ES-I3 (cell line): ENCODE measurements around the gene TAF10.

Experiments
- H3K36me3 ChIP-seq: 2 replicates; pipeline ENCODE4 v1.6.1; 2013; ENCODE audit warnings: mild to moderate bottlenecking, low read length, control low read depth, moderate library complexity; ENCODE audit not compliant: insufficient read depth
- H3K4me1 ChIP-seq: 2 replicates; pipeline ENCODE4 v1.6.1; 2013; ENCODE audit warnings: mild to moderate bottlenecking, control low read depth, low read length; ENCODE audit not compliant: insufficient read depth
- H3K9ac ChIP-seq: 2 replicates; pipeline ENCODE4 v1.6.1; 2013; ENCODE audit warnings: low read depth, mild to moderate bottlenecking, low read length, moderate library complexity
- H3K9me3 ChIP-seq: 2 replicates; pipeline ENCODE4 v1.6.1; 2013; ENCODE audit warnings: mild to moderate bottlenecking, low read length, moderate library complexity; ENCODE audit not compliant: control insufficient read depth, insufficient read depth

Gene TAF10

GRCh38 chr11:6601041-6601461 lies 11.0 kb downstream of the TAF10 start:
- Histone ChIP-seq H3K9ac (no peak overlapping the region), H3K9me3 (no peaks in the 10 kb centered on the region), H3K4me1 (peaks cover 7% of the 10 kb centered on the region; the same call in 1 of the 2 replicates), H3K36me3 (peaks cover 10% of the 10 kb centered on the region)

GRCh38 chr11:6599881-6600390 lies 12.1 kb downstream of the TAF10 start:
- Histone ChIP-seq H3K36me3 (peaks cover 10% of the 10 kb centered on the region), H3K4me1 (peaks cover 7% of the 10 kb centered on the region; the same call in 1 of the 2 replicates), H3K9me3 (no peaks in the 10 kb centered on the region), H3K9ac (no peak overlapping the region)

DNA sequence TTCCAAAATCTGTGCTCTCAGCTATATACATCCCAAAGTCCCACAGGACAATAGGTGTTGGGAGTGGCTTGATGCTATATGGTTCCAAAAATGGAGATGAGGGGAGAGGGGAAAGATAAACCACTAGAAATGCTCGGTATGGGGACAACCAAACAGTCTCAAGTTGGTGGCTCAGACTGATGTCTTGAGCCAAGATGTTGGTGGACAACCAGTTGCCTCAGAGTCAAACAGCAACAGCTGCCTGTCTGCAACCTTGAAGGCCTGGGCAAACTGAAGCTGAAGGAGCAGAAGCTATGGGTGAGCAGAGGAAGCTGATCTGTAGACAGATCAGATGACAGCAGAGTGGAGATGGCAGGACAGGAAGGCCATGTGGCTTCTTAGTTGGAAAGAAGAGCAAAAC lies 12.6 kb downstream of the TAF10 start:
- Histone ChIP-seq H3K36me3 (peaks cover 10% of the 10 kb centered on the region), H3K9me3 (no peaks in the 10 kb centered on the region), H3K9ac (no peak overlapping the region), H3K4me1 (peaks cover 7% of the 10 kb centered on the region; the same call in 1 of the 2 replicates)

DNA sequence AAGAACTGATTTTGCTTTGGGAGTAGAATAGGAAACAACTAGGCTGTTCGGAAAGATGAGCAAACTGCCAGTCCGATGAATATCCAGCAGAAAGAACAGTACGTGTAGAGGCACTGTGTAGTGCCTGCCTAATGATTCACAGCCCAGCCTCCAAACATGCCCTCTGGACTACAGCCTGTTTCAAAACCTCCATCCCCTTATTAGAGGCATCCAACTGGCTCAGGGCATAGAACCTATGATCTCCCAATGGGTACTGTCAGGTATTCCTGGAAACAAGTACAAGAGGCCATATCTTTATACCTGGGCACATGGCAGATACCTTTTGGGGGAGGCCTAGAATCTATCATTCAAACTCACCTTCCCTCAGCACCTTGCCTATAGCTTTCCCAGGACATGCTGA lies 13.5 kb downstream of the TAF10 start:
- no peak overlapping the region for H3K9ac ChIP-seq
- H3K9me3 ChIP-seq, result no peaks in the 10 kb centered on the region
- peaks cover 10% of the 10 kb centered on the region for H3K36me3 ChIP-seq
- peaks cover 7% of the 10 kb centered on the region; the same call in 1 of the 2 replicates for H3K4me1 ChIP-seq

DNA sequence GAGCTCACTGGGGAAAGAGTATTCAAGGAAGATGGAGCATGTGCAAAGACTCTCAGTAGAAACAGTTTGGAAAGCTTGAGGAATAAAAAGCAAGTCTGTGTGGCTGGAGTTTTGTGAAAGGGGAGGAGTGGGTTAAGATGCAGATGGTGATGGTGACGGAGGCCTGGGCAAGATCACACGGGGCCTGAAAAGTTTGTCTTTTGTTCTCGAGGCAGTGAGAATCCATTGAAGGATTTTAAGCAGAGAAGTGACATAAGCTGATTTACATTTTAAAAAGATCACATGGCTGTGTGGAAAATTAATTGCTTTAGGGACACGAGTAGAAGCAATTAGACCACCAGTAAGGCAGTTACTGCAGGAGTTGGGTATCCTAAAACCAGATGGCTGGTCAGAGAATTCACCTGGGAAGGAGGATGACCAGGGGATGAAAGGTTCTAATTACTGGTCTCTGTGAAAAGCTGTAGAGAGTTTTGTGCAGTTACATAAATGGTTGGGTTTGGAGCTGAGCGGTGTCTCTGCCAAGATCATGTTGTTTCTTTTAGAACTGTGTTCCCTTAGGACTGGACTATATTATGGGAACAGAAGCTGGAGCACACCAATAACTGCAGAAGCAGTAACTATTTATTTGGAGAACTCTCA lies 15.7 kb downstream of the TAF10 start:
- no peak overlapping the region for H3K9ac ChIP-seq
- peaks cover 10% of the 10 kb centered on the region for H3K36me3 ChIP-seq
- H3K4me1 ChIP-seq, result no peaks in the 10 kb centered on the region
- no peaks in the 10 kb centered on the region for H3K9me3 ChIP-seq

DNA sequence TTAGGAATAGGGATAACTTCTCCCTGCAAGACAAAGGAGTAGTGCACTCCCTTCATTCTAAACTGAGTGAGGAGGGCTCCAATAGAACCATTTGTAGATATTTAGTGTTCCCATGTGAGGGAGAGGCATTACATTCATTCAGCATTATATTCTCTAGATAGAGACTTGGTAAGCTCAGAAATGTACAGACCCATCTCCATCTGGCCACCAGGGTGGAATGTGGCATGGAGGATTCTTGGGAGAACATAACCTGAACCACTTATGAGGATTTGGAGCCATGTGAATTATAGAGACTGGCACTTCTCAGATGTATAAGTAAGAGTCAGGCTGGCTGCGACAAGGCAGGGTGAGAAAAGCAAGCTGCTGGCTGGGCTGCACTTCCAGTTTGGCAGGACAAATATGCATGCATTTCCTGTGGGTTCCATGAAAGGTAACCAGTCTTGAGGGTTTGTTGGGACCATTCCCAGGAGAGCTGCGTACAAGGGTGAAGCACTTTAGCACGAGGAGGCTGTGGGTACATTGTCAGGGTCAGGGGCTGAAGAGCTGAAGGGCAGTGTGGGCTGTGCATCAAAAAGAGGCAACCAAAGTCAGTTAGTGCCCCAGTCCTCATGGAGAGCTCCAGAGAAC lies 17.8 kb downstream of the TAF10 start:
- Histone ChIP-seq H3K36me3 (no peaks in the 10 kb centered on the region; the same call in 1 of the 2 replicates), H3K4me1 (no peaks in the 10 kb centered on the region), H3K9ac (no peak overlapping the region), H3K9me3 (no peaks in the 10 kb centered on the region)

GRCh38 chr11:6588018-6588417 lies 24.0 kb downstream of the TAF10 start:
- no peak overlapping the region for H3K9ac ChIP-seq
- H3K9me3 ChIP-seq, result no peaks in the 10 kb centered on the region; the same call in 1 of the 2 replicates
- H3K36me3 ChIP-seq, result no peaks in the 10 kb centered on the region; the same call in 1 of the 2 replicates
- H3K4me1 ChIP-seq, result no peaks in the 10 kb centered on the region

GRCh38 chr11:6587360-6587953 lies 24.6 kb downstream of the TAF10 start:
- H3K9ac ChIP-seq, result no peak overlapping the region
- H3K36me3 ChIP-seq, result no peaks in the 10 kb centered on the region
- no peaks in the 10 kb centered on the region for H3K4me1 ChIP-seq
- H3K9me3 ChIP-seq, result peaks cover 2% of the 10 kb centered on the region; the same call in 1 of the 2 replicates

DNA sequence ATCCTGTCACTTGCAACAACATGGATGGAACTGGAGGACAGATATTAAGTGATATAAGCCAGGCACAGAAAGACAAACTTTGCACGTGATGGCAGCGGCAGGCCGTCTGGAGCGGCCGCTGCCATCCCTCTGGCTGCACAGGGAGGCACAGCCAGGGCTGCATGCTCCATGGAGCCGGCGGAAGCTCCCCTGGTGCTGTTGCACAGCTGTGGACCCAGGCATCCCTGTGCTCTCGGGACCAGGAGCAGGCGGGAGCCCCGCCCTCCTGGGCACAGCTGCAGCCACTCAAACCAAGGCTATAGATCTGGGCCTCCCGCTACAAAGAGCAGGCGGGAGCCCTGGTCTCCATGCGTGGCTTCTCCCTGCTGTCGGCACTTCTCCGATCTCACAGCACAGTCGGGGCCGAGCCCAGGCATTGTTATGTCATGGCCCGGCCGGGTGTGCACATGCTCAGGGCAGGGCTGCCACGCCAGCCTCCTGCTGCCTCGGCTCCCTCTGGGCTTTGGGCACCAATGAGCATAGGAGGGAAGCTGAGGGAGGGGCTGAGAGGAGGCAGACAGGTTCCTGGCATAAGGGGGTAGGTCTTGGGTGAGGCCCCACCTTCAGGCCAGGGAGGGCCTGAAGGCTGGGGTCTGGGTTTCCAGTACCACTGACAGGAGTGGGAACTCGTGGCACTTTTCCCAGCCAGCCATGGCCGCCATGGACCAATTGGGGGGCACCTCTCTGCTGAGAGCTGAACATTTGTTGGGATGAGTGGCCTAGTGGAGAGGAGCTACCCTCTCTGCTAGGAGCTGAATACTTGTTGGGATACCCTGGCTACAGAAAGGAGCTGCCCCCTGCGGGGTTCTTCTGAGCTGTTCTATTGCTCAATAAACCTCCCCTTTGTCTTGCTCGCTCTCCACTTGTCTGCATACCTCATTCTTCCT lies 25.3 kb downstream of the TAF10 start:
- no peaks in the 10 kb centered on the region for H3K36me3 ChIP-seq

DNA sequence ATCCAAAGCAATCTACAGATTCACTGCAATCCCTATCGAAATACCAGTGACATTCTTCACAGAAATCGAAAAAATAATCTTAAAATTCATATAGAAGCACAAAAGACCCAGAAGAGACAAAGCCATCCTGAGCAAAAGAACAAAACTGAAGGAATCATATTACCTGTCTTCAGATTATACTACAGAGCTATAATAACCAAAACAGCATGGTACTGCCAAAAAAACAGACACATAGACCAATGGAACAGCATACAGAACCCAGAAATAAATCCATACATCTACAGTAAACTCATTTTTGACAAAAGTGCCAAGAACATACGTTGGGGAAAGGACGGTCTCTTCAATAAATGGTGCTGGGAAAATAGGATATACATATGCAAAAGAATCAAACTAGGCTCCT lies 27.5 kb downstream of the TAF10 start:
- Histone ChIP-seq H3K9ac (no peak overlapping the region), H3K4me1 (no peaks in the 10 kb centered on the region), H3K9me3 (peaks cover 2% of the 10 kb centered on the region; the same call in 1 of the 2 replicates), H3K36me3 (no peaks in the 10 kb centered on the region)

More for the DNA sequence above, 25.3 kb downstream of the TAF10 start:
- Histone ChIP-seq H3K9me3 (peaks cover 2% of the 10 kb centered on the region; the same call in 1 of the 2 replicates), H3K4me1 (no peaks in the 10 kb centered on the region), H3K9ac (no peak overlapping the region)

DNA sequence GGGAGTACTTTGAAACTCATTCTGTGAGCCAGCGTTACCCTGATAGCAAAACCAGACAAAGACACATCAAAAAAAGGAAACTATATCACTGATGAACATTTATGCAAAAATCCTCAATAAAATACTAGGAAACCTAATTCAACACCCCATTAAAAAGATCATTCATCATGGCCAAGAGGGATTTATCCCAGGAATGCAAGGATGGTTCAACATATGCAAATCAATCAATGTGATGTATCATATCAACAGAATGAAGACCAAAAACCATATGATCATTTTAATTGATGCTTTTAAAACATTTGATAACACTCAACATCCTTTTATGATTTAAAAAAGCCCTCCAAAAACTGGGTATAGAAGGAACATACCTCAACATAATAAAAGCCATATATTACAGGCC lies 28.4 kb downstream of the TAF10 start:
- Histone ChIP-seq H3K36me3 (no peaks in the 10 kb centered on the region), H3K9me3 (peaks cover 2% of the 10 kb centered on the region; the same call in 1 of the 2 replicates), H3K4me1 (no peaks in the 10 kb centered on the region), H3K9ac (no peak overlapping the region)

DNA sequence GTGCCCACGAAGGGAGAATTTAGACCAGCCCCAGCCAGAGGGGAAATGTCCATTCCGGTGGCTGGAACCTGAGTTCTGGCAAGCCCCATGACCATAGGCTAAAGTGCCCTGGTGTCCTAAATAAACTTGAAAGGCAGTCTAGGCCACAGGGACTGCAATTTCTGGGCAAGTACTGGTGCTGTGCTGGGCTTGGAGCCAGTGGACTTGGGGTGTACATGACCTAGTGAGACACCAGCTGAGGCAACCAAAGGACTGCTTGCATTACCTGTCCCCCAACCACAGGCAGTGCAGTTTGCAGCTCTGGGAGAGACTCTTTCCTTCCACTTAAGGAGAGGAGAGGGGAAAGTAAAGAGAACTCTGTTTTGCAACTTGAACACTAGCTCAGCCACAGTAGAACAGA lies 32.3 kb downstream of the TAF10 start:
- 0 out of 2 replicates have a peak, but pooled peaks cover 2% of the 10 kb centered on the region for H3K9me3 ChIP-seq
- H3K36me3 ChIP-seq, result no peaks in the 10 kb centered on the region
- no peak overlapping the region for H3K9ac ChIP-seq
- H3K4me1 ChIP-seq, result no peaks in the 10 kb centered on the region

- 0 out of 2 replicates have a peak, but pooled peaks cover 2% of the 10 kb centered on the region for H3K9me3 ChIP-seq
- H3K9ac ChIP-seq, result no peak overlapping the region
- H3K4me1 ChIP-seq, result no peaks in the 10 kb centered on the region
- no peaks in the 10 kb centered on the region for H3K36me3 ChIP-seq
Measured at GRCh38 chr11:6578134-6578533, 33.9 kb downstream of the TAF10 start.
